GM13977 (cell line): ENCODE data around the gene ATP7B.

ENCODE experiments used
- DNase-seq: peaks from one replicate; pipeline ENCODE4 v3.0.0; 2012; ENCODE audit warnings: low spot score
- CTCF ChIP-seq: IDR thresholded peaks from 2 replicates; pipeline ENCODE4 v1.5.1; 2012; ENCODE audit warnings: mild to moderate bottlenecking, control low read depth; ENCODE audit not compliant: insufficient read depth; ENCODE audit errors: extremely low read depth, missing control alignments
- in situ Hi-C: fragments of 300-500 bp; cut with MboI; formaldehyde crosslinking; loops from one replicate; pipeline ENCODE4 v1.12.0; 2022; ENCODE audit warnings: low sequenced_read_pairs, low pct_unique_long_range_greater_than_20kb, mixed read lengths, inconsistent platforms; ENCODE audit not compliant: unreplicated experiment

ATP7B gene

GRCh38 chr13:51927129-51927528 lies 84.1 kb downstream of the ATP7B start:
- no peak for TF ChIP-seq CTCF
- in situ Hi-C loops = no loop called here
- DNase-seq = no peak

DNA sequence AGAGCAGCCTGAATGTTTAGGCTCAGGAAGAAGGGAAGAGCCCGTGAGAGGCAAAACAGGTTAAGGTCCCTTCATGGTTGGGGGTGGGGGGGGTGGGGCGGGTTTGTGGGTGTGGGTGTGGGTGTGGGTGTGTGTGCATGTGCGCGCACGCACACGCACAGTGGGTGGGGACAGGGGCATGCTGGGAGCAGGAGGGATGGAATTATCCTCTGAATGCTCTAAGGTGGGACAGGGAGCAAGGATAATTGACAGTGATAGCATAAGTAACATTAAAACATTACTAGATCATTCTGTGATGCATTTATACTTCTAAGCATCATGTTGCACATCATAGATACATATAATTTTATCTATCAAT lies 84.7 kb downstream of the ATP7B start:
- no peak for TF ChIP-seq CTCF
- in situ Hi-C loops = no loop called here
- no peak for DNase-seq

- in situ Hi-C loops = no loop called here
- no peak for DNase-seq
- TF ChIP-seq CTCF = no peak
These were observed 85.3 kb downstream of the ATP7B start for GRCh38 chr13:51925865-51926527.

DNA sequence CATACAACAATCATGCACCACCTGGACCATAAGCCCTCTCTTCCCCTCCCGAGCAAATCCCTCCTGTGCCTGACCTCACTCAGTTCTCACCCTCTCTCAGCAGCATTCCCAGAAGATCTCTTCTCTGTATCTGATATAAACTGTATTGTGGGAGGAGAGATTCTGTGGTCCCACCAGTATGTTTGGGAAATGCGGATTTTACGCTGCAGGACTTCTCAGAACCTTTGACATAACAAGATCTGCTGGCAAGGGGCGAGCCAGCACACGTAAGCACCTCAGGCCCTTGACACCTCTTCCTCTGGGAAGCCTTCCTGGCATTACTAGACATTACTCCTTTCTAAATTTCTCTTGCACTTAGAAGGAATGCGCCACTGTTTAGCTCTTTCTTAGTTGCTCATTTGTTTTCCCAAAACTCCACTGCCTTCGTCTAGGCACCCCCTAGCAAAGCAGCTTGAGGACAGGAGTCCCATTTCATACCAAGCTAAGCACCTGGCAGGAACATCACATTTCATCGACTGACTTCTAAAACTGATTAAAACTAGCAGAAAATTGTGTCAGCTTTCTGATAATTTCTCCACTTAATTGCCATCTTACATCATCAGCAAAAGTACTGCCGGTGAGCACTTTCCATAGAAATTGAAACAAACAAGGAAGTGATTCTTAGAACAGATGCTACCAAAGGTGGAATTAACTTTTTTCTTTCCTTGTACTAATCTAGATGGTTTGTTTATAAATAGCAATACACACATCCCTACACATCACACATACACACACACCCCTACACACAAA lies 86.3 kb downstream of the ATP7B start:
- in situ Hi-C loops = no loop called here
- no peak for TF ChIP-seq CTCF

DNA sequence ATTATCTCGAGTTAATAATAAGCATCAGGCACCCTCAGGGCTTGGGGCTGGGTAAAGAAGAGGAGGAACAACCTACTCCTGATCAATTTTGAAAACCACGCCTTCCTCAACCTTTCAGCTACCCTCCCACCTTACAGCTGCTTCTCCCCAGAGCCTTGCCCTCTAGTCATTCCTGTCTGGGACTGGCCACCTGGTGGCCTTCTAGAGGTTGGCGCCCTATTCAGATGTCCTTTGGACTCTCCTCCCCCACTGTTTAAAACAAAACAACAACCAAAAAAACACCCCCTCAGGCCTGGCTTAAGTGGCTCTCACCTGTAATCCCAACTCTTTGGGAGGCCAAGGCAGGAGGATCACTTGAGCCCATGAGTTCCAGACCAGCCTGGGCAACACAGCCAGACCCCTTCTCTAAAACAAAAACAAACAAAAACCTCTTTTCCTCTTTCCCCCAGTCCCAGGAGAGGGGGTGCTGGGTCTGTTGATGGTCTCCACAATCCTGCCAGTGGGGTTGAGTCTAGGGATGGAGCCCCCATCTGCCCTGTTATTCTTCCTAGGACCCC lies 87.2 kb downstream of the ATP7B start:
- in situ Hi-C loops = no loop called here
- no peak for DNase-seq
- TF ChIP-seq CTCF = peak; percentile 34

More for the DNA sequence above, 86.3 kb downstream of the ATP7B start:
- no peak for DNase-seq

DNA sequence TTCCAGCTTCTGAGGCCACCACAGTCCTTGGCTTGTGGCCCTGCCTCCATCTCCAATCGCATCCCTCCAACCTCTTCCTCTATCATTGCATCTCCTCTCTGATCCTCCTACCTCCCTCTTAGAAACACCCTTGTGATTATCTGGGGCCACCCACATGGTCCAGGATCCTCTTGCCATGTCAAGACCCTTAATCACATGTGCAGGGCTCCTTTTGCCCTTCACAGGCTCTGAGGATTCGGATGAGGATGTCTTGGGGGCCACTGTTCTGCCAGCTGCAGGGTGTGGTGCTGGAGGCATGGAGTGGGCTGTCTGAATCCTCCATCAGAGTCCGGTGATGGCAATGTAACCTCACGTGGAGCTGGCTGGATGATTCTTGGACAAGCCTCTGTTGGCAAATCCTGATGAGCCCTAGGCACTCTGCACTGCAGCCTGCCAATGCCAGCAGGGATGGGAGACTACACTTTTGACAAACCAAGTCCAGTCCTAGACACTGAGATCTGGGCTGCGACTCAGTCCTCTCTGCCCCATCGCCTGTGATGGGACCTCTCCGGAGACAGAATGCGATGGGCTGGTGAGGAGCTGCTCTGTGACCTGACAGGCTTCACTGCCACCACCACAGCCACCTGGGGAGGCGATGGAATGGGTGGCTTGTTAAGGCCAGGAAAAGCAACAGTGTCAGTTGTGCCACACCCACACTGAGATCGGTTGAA lies 88.3 kb downstream of the ATP7B start:
- in situ Hi-C loops = no loop called here
- no peak for TF ChIP-seq CTCF
- DNase-seq = no peak
